Measurements from ENCODE around the gene HPN.
A peak's percentile ranks its signal among the peaks of the same experiment; 100 is the strongest.

HPN gene

GRCh38 chr19:35108730-35109129 lies 67.2 kb downstream of the HPN start:
- no peak for DNase-seq

GRCh38 chr19:35109395-35110112 lies 68.0 kb downstream of the HPN start:
- DNase-seq = no peak

GRCh38 chr19:35110974-35111373 lies 69.5 kb downstream of the HPN start:
- no peak for DNase-seq

GRCh38 chr19:35112995-35113688 lies 71.6 kb downstream of the HPN start:
- no peak for DNase-seq

- peak; percentile 44 for DNase-seq
Measured at GRCh38 chr19:35114353-35115176, 73.0 kb downstream of the HPN start.

- no peak for DNase-seq
Measured at GRCh38 chr19:35115177-35115951, 73.8 kb downstream of the HPN start, which contains the start of gene FXYD3. FXYD3 (plus strand) TSS chr19:35115823; CDS start chr19:35119377, 3,554 bp downstream.
